ENCODE measurements around the gene ANK2. TPM values are rescaled to one million over a fixed set of nuclear protein-coding genes. Genes with fewer than 3 reads are reported as not detected.

The ANK2 gene
- total and polyA plus RNA-seq, 2 of the 13 experiments (the other 11 are each of a cell fraction or from before 2014, with no cell fraction given), result 2.7 to 15.1 TPM

DNA sequence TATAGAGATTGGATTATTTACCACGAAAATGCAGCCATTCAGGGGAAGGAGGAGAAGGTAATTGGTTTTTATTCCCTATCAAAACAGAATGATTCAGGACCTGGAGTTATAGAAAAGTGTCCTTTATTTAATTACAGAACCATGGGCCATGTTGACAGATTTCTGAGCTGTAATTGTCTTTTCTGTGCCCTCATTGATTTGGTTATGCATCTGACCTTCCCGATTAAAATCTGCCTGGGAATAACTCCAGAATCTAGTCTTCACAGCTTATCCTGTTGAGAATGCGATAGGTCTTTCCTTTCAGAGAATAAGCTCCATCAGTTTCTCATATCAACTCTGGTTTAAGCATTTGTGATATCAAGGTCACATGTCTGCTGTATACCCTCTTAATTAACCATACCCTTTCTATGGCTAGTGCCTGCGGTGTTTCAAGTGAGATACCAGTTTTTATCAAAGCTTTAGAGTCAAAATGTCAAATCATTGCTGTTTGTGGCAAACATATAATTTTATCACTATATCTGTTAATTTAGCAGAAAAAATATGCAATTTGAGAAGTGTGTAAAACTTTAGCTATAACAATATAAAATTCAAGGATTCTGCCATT, 37.2 kb upstream of the ANK2 start:
- Histone ChIP-seq H3K9ac (ENCODE audit: insufficient read depth, low read depth, low read length) (no peak overlapping the region), H3K79me2 (ENCODE audit: insufficient read depth, low read length) (no peaks in the 10 kb centered on the region), H3K4me2 (ENCODE audit: low read depth, low read length) (no peak overlapping the region), H3K9me3 (ENCODE audit: low read length) (no peaks in the 10 kb centered on the region), H3K4me1 (ENCODE audit: insufficient read depth, low read length) (no peaks in the 10 kb centered on the region), H4K20me1 (ENCODE audit: insufficient read depth, low read length) (no peaks in the 10 kb centered on the region), H3K4me3 (replicated peaks in 1 of 3; ENCODE audit: insufficient read depth in 1 of 3, low read depth in 2 of 3, low read length in 3 of 3) (no peak overlapping the region), H2AFZ (ENCODE audit: low read length) (no peak overlapping the region), H3K27me3 (ENCODE audit: control insufficient read depth in 1 of 2, insufficient read depth in 2 of 2, low read length in 2 of 2) (no peaks in the 10 kb centered on the region), H3K27ac (ENCODE audit: extremely low read length, insufficient read depth, low read length) (no peak overlapping the region), H3K36me3 (replicated peaks in 1 of 2; ENCODE audit: control insufficient read depth in 1 of 2, insufficient read depth in 2 of 2, low read length in 2 of 2) (no peaks in the 10 kb centered on the region)
- intact Hi-C loops (cut with micrococcal nuclease; ENCODE audit: unreplicated experiment), result no loop called here
- BruUV-seq (replicated peaks), result no TSS peak
- FAIRE-seq (no peak), DNase-seq (ENCODE audit: low spot score) (no peak), ATAC-seq (no peak)
- CTCF ChIA-PET (ENCODE audit: low intra/inter-chr PET ratio, low total read pairs), result no interaction called here
- POLR2A ChIA-PET, result no interaction called here
- 14% methylated on average over 4 of the region's 4 CpGs for WGBS (ENCODE audit: low lambda C conversion rate)
- in situ Hi-C loops (cut with HindIII; ENCODE audit: extremely low pct_ligation_motif_present, low pct_unique_long_range_greater_than_20kb), result no loop called here
- TF ChIP-seq, protein P1, sequence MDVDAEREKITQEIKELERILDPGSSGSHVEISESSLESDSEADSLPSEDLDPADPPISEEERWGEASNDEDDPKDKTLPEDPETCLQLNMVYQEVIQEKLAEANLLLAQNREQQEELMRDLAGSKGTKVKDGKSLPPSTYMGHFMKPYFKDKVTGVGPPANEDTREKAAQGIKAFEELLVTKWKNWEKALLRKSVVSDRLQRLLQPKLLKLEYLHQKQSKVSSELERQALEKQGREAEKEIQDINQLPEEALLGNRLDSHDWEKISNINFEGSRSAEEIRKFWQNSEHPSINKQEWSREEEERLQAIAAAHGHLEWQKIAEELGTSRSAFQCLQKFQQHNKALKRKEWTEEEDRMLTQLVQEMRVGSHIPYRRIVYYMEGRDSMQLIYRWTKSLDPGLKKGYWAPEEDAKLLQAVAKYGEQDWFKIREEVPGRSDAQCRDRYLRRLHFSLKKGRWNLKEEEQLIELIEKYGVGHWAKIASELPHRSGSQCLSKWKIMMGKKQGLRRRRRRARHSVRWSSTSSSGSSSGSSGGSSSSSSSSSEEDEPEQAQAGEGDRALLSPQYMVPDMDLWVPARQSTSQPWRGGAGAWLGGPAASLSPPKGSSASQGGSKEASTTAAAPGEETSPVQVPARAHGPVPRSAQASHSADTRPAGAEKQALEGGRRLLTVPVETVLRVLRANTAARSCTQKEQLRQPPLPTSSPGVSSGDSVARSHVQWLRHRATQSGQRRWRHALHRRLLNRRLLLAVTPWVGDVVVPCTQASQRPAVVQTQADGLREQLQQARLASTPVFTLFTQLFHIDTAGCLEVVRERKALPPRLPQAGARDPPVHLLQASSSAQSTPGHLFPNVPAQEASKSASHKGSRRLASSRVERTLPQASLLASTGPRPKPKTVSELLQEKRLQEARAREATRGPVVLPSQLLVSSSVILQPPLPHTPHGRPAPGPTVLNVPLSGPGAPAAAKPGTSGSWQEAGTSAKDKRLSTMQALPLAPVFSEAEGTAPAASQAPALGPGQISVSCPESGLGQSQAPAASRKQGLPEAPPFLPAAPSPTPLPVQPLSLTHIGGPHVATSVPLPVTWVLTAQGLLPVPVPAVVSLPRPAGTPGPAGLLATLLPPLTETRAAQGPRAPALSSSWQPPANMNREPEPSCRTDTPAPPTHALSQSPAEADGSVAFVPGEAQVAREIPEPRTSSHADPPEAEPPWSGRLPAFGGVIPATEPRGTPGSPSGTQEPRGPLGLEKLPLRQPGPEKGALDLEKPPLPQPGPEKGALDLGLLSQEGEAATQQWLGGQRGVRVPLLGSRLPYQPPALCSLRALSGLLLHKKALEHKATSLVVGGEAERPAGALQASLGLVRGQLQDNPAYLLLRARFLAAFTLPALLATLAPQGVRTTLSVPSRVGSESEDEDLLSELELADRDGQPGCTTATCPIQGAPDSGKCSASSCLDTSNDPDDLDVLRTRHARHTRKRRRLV (CRISPR knock-in tag; IDR thresholded peaks at IDR 0.05), result no peak
- no peak for TF ChIP-seq JDP2 (CRISPR knock-in tag; IDR thresholded peaks at IDR 0.05; ENCODE audit: borderline replicate concordance)
- TF ChIP-seq, protein P2, sequence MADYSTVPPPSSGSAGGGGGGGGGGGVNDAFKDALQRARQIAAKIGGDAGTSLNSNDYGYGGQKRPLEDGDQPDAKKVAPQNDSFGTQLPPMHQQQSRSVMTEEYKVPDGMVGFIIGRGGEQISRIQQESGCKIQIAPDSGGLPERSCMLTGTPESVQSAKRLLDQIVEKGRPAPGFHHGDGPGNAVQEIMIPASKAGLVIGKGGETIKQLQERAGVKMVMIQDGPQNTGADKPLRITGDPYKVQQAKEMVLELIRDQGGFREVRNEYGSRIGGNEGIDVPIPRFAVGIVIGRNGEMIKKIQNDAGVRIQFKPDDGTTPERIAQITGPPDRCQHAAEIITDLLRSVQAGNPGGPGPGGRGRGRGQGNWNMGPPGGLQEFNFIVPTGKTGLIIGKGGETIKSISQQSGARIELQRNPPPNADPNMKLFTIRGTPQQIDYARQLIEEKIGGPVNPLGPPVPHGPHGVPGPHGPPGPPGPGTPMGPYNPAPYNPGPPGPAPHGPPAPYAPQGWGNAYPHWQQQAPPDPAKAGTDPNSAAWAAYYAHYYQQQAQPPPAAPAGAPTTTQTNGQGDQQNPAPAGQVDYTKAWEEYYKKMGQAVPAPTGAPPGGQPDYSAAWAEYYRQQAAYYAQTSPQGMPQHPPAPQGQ (CRISPR knock-in tag; IDR thresholded peaks at IDR 0.05; ENCODE audit: borderline replicate concordance), result no peak
- TF ChIP-seq, protein P3, sequence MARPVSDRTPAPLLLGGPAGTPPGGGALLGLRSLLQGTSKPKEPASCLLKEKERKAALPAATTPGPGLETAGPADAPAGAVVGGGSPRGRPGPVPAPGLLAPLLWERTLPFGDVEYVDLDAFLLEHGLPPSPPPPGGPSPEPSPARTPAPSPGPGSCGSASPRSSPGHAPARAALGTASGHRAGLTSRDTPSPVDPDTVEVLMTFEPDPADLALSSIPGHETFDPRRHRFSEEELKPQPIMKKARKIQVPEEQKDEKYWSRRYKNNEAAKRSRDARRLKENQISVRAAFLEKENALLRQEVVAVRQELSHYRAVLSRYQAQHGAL (CRISPR knock-in tag; IDR thresholded peaks at IDR 0.05; ENCODE audit: not compliant biosample characterization), result no peak
- no peak for TF ChIP-seq ESRRA (CRISPR knock-in tag; IDR thresholded peaks at IDR 0.05; ENCODE audit: low read depth)
- no peak for TF ChIP-seq ETV5 (CRISPR knock-in tag; IDR thresholded peaks at IDR 0.05; ENCODE audit: borderline replicate concordance)
- TF ChIP-seq ELF3 (CRISPR knock-in tag; IDR thresholded peaks at IDR 0.05), result no peak
- TF ChIP-seq ZNF296 (CRISPR knock-in tag; conservative IDR thresholded peaks at IDR 0.05), result no peak
- no peak for TF ChIP-seq FOXP1 (IDR thresholded peaks at IDR 0.05)
- no peak for TF ChIP-seq FOXP1 (CRISPR knock-in tag; IDR thresholded peaks at IDR 0.05)
- TF ChIP-seq, protein P4, sequence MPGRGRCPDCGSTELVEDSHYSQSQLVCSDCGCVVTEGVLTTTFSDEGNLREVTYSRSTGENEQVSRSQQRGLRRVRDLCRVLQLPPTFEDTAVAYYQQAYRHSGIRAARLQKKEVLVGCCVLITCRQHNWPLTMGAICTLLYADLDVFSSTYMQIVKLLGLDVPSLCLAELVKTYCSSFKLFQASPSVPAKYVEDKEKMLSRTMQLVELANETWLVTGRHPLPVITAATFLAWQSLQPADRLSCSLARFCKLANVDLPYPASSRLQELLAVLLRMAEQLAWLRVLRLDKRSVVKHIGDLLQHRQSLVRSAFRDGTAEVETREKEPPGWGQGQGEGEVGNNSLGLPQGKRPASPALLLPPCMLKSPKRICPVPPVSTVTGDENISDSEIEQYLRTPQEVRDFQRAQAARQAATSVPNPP (CRISPR knock-in tag; IDR thresholded peaks at IDR 0.05), result no peak
- TF ChIP-seq TEAD2 (CRISPR knock-in tag; IDR thresholded peaks at IDR 0.05), result no peak
- no peak for TF ChIP-seq ZNF17 (CRISPR knock-in tag; IDR thresholded peaks at IDR 0.05)
- TF ChIP-seq ZNF10 (CRISPR knock-in tag; IDR thresholded peaks at IDR 0.05; ENCODE audit: borderline replicate concordance, low read depth), result no peak
- no peak for TF ChIP-seq ZNF234 (CRISPR knock-in tag; conservative IDR thresholded peaks at IDR 0.05)
- no peak for TF ChIP-seq ZNF816 (CRISPR knock-in tag; IDR thresholded peaks at IDR 0.05; ENCODE audit: borderline replicate concordance)
- no peak for TF ChIP-seq POLR2G (IDR thresholded peaks at IDR 0.05; ENCODE audit: low read depth, low read length)
